Measurements from ENCODE around the gene ANAPC7. TPM values are rescaled to one million over a fixed set of nuclear protein-coding genes. Genes with fewer than 3 reads are reported as not detected.
A peak's percentile ranks its signal among the peaks of the same experiment; 100 is the strongest.

Gene ANAPC7, protein sequence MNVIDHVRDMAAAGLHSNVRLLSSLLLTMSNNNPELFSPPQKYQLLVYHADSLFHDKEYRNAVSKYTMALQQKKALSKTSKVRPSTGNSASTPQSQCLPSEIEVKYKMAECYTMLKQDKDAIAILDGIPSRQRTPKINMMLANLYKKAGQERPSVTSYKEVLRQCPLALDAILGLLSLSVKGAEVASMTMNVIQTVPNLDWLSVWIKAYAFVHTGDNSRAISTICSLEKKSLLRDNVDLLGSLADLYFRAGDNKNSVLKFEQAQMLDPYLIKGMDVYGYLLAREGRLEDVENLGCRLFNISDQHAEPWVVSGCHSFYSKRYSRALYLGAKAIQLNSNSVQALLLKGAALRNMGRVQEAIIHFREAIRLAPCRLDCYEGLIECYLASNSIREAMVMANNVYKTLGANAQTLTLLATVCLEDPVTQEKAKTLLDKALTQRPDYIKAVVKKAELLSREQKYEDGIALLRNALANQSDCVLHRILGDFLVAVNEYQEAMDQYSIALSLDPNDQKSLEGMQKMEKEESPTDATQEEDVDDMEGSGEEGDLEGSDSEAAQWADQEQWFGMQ
- total RNA-seq, result 10 to 100 TPM; 24.9 to 65.0 (median 41.7) TPM
- polyA plus RNA-seq, result 10 to 100 TPM; 23.6 to 66.7 TPM
- long read RNA-seq, donor 1, transcript ANAPC7-203 (11 exons, 3,045 nt), result major isoform, 121 of 196 reads
- long read RNA-seq, donor 1, transcript ANAPC7-201 (10 exons, 2,200 nt), result minor isoform, 29 of 196 reads
- long read RNA-seq, donor 1, partial matches to known transcripts, result 8 of 196 reads
- long read RNA-seq, donor 1, other reads (novel, unspliced or antisense), result 38 of 196 reads
- long read RNA-seq, donor 2, transcript ANAPC7-203 (11 exons, 3,045 nt), result major isoform, 31 of 36 reads
- long read RNA-seq, donor 2, partial matches to known transcripts, result 0 of 36 reads
- long read RNA-seq, donor 2, other reads (novel, unspliced or antisense), result 0 of 36 reads
- long read RNA-seq, donor 3, transcript ANAPC7-201 (10 exons, 2,200 nt), result minor isoform, 13 of 73 reads
- long read RNA-seq, donor 3, transcript ANAPC7-203 (11 exons, 3,045 nt), result major isoform, 43 of 73 reads
- long read RNA-seq, donor 3, partial matches to known transcripts, result 2 of 73 reads
- long read RNA-seq, donor 3, other reads (novel, unspliced or antisense), result 15 of 73 reads

DNA sequence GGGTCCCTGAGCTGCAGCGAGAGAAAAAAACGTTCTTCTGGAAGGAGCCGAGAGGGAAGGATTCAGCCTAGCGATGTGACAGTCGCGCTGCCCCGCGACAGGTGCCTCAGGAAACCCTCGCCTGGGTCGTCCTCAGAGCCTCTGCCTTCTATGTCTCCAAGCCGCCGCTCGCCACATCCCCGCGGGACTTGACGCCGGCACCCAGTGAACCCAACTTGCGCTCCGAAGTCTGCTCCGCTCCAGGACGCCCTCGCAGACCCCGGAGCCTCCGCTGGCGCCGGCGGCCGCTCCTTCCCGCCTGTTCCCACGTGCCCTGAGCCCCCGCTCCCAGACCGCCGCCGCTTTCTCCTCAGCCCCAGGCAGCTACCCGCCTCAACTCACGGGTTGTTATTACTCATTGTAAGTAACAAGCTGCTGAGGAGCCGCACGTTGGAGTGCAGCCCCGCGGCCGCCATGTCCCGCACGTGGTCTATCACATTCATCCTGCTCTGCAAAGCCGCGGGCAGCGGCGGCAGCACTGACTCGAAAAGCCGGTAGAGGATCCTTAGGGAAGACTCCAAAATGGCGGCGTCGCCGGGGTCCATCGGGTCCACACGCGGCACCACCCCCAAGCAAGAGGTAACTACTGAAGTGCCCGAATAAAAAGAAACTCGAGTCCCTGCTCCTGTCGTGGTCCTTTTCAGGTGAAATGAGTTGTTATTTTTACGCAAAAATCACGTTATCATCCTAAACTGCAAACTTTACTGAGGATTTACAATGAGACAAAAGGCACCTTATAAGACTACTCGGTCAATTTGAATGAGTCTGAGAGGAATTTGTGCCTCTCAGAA is at the start of gene ANAPC7:
Gene ANAPC7, minus strand, starts transcription at position 563 of the 830 bp plus-strand sequence. Its CDS starts 81 bp downstream, at position 482.
- no peak for TF ChIP-seq EP300 (IDR thresholded peaks at IDR 0.05)
- TF ChIP-seq, protein P1, sequence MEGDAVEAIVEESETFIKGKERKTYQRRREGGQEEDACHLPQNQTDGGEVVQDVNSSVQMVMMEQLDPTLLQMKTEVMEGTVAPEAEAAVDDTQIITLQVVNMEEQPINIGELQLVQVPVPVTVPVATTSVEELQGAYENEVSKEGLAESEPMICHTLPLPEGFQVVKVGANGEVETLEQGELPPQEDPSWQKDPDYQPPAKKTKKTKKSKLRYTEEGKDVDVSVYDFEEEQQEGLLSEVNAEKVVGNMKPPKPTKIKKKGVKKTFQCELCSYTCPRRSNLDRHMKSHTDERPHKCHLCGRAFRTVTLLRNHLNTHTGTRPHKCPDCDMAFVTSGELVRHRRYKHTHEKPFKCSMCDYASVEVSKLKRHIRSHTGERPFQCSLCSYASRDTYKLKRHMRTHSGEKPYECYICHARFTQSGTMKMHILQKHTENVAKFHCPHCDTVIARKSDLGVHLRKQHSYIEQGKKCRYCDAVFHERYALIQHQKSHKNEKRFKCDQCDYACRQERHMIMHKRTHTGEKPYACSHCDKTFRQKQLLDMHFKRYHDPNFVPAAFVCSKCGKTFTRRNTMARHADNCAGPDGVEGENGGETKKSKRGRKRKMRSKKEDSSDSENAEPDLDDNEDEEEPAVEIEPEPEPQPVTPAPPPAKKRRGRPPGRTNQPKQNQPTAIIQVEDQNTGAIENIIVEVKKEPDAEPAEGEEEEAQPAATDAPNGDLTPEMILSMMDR (IDR thresholded peaks at IDR 0.05), result peak in 1 of 3 donors; percentile 26
- TF ChIP-seq POLR2A (IDR thresholded peaks at IDR 0.05), result peak; percentile 29
- H3K27ac ChIP-seq, result peak within 1 kb of the TSS; percentile 53 to 98
- peaks cover 12% of the 10 kb centered on the region for H3K4me1 ChIP-seq (ENCODE audit: insufficient read depth)
- intact Hi-C loops (cut with DNase I), result no loop called here
- H3K4me3 ChIP-seq, result peak within 1 kb of the TSS; percentile 96
- peak; percentile 87 to 94 (median 89) for DNase-seq
- no peaks in the 10 kb centered on the region for H3K9me3 ChIP-seq
- H3K27me3 ChIP-seq, result no peaks in the 10 kb centered on the region
- WGBS, 3 donors, result 0% methylated on average over 62 of the region's 62 CpGs
- H3K36me3 ChIP-seq, result no peaks in the 10 kb centered on the region

DNA sequence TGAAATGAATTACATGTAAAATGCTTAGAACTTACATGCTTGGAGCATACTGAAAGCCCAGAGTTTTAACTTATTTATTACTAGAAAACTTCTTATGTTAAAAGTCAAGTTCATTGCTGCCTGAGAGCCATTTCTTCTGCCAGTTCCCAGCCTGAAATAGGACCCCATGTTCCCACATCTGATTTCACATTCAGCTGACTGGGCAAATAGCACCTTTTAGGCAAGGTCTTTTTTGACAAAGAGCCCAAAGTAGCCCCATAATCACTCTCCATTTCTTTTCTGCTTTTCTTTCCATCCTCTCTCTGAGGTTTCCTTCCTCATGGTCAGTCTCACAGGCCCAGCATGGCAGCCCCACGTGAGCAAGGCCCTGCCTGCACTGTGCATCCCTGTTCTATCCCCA is 47.8 kb upstream of the ANAPC7 start:
- Histone ChIP-seq H3K4me3 (no peak overlapping the region), H3K4me1 (ENCODE audit: insufficient read depth) (peaks cover 4% of the 10 kb centered on the region), H3K27me3 (no peaks in the 10 kb centered on the region), H3K9me3 (no peaks in the 10 kb centered on the region), H3K36me3 (no peaks in the 10 kb centered on the region), H3K27ac (no peak overlapping the region)
- DNase-seq, result no peak
- intact Hi-C loops (cut with DNase I), result loop anchor here in 2 of 4 donors (5.0 to 10.0 kb wide), 5 partner anchors 146 to 436 kb away; no protein-coding TSS in a partner anchor
- 41 to 59% (median 52%) methylated on average over 1 of the region's 1 CpG for WGBS, 3 donors
- no peak for TF ChIP-seq EP300 (IDR thresholded peaks at IDR 0.05)
- TF ChIP-seq, protein P1 (IDR thresholded peaks at IDR 0.05), result no peak

DNA sequence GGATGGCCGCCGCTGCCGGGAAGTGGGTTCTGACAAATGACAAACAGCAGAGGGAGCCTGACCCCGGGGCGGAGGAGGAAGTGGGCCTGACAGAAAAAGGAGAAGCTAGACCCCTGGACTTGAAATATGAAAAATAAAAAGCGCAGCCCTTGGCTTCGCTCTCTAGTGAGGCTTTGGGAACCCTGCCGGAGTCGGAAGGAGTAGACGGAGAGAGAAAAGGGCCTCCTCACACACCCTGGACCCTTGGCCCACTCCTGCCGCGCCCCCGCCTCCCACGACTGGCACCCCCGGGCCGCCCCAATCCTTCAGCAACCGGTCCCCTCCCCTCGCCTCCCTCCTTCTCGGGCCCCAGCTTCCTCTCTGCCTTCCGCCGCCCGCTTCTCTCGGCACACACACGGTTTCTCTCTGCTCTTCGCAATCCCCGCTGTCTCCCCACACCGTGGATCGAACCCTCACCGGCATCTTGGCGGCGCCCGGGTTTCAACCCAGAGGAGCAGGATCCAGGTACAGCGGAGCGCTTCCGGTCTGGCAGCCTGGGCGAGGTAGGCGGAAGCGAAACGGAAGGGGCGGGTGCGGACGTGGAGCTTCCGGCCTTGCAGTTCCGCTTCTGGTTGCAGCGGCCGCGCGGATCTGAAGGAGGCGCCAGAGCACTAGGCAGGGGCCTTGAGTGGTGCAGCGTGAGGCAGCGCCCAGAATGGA is 46.4 kb upstream of the ANAPC7 start, which contains the start of gene ARPC3:
Gene ARPC3, minus strand, starts transcription at position 539 of the 699 bp plus-strand sequence. Its CDS starts 77 bp downstream, at position 462.
- intact Hi-C loops (cut with DNase I), result loop anchor here in 2 of 4 donors (5.0 to 10.0 kb wide), 5 partner anchors 147 to 437 kb away; no protein-coding TSS in a partner anchor

More for the DNA sequence above, 46.4 kb upstream of the ANAPC7 start, which contains the start of gene ARPC3:
- H3K9me3 ChIP-seq, result no peaks in the 10 kb centered on the region
- H3K4me1 ChIP-seq (ENCODE audit: insufficient read depth), result peaks cover 4% of the 10 kb centered on the region
- H3K36me3 ChIP-seq, result no peaks in the 10 kb centered on the region
- TF ChIP-seq EP300 (IDR thresholded peaks at IDR 0.05) (no peak), POLR2A (IDR thresholded peaks at IDR 0.05) (peak; percentile 46)
- TF ChIP-seq, protein P1 (IDR thresholded peaks at IDR 0.05), result peak; percentile 82 to 94 (median 89)
- peak; percentile 93 to 96 (median 95) for DNase-seq
- no peaks in the 10 kb centered on the region for H3K27me3 ChIP-seq
- 0% methylated on average over 51 of the region's 51 CpGs for WGBS, 3 donors
- peak within 1 kb of the TSS; percentile 90 for H3K4me3 ChIP-seq
- peak within 1 kb of the TSS in 1 of 2 donors; percentile 66 for H3K27ac ChIP-seq
